ENCODE results near the gene LRRC23.

GRCh38 chr12:6955108-6956020, 50.7 kb downstream of the LRRC23 start:
- TF ChIP-seq CTCF (IDR thresholded peaks at IDR 0.05; ENCODE audit: insufficient read depth, low read length), result no peak
- TF ChIP-seq POLR2AphosphoS5 (IDR thresholded peaks at IDR 0.05; ENCODE audit: low read depth), result no peak; the same call in 1 of the 2 replicates
- TF ChIP-seq, protein P1, sequence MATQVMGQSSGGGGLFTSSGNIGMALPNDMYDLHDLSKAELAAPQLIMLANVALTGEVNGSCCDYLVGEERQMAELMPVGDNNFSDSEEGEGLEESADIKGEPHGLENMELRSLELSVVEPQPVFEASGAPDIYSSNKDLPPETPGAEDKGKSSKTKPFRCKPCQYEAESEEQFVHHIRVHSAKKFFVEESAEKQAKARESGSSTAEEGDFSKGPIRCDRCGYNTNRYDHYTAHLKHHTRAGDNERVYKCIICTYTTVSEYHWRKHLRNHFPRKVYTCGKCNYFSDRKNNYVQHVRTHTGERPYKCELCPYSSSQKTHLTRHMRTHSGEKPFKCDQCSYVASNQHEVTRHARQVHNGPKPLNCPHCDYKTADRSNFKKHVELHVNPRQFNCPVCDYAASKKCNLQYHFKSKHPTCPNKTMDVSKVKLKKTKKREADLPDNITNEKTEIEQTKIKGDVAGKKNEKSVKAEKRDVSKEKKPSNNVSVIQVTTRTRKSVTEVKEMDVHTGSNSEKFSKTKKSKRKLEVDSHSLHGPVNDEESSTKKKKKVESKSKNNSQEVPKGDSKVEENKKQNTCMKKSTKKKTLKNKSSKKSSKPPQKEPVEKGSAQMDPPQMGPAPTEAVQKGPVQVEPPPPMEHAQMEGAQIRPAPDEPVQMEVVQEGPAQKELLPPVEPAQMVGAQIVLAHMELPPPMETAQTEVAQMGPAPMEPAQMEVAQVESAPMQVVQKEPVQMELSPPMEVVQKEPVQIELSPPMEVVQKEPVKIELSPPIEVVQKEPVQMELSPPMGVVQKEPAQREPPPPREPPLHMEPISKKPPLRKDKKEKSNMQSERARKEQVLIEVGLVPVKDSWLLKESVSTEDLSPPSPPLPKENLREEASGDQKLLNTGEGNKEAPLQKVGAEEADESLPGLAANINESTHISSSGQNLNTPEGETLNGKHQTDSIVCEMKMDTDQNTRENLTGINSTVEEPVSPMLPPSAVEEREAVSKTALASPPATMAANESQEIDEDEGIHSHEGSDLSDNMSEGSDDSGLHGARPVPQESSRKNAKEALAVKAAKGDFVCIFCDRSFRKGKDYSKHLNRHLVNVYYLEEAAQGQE (IDR thresholded peaks at IDR 0.05; ENCODE audit: insufficient replicate concordance, low read depth), result no peak
